Muscle of leg (tissue), 11 donors: ENCODE measurements around the gene TTLL3. TPM values are rescaled to one million over a fixed set of nuclear protein-coding genes. Genes with fewer than 3 reads are reported as not detected.

Source experiments
- DNase-seq: peaks from one replicate; pipeline ENCODE4 v3.0.0; 2013
- H3K27ac ChIP-seq: one replicate; pipeline ENCODE4 v1.5.1; 2013; ENCODE audit warnings: mild to moderate bottlenecking, low read length, control low read depth
- H3K27me3 ChIP-seq: one replicate; pipeline ENCODE4 v1.6.1; 2013; ENCODE audit warnings: low read length; ENCODE audit not compliant: control insufficient read depth, insufficient read depth
- H3K36me3 ChIP-seq: one replicate; pipeline ENCODE4 v1.6.1; 2013; ENCODE audit warnings: low read length; ENCODE audit not compliant: control insufficient read depth, insufficient read depth
- H3K4me1 ChIP-seq: one replicate; pipeline ENCODE4 v1.6.1; 2013; ENCODE audit warnings: low read length; ENCODE audit not compliant: control insufficient read depth, insufficient read depth
- H3K4me3 ChIP-seq: one replicate; pipeline ENCODE4 v1.5.1; 2013; ENCODE audit warnings: low read length, control low read depth
- H3K9me3 ChIP-seq: replicated peaks from 2 replicates; pipeline ENCODE4 v1.6.1; 2013; ENCODE audit warnings: low read depth, low read length; ENCODE audit not compliant: control insufficient read depth
- WGBS: methylation state at CpG from one replicate; pipeline ENCODE4 v1.1.5; 2013; ENCODE audit warnings: missing lambda C conversion rate; ENCODE audit not compliant: insufficient coverage; 5-methylcytosine and 5-hydroxymethylcytosine counted together
- polyA plus RNA-seq, 8 donors: library from polyadenylated mRNA; unstranded; fragments of 120-200 nt; gene quantifications; one replicate each; pipeline versions ENCODE4 v1.2.1 to v1.2.3, GENCODE V29; 2013; ENCODE audit warnings: inconsistent platforms in 1 of 8, low replicate concordance in 1 of 8; ENCODE audit not compliant: insufficient read length in 8 of 8, insufficient read depth in 1 of 8
- total RNA-seq: library from RNA; stranded (reverse); fragments of 120-200 nt; gene quantifications from one replicate; pipeline ENCODE4 v1.2.4, GENCODE V29; 2013

TTLL3 gene
- total and polyA plus RNA-seq, 9 donors: 12.6 to 35.7 (median 23.8) TPM

- H3K4me1 ChIP-seq: no peaks in the 10 kb centered on the region
- H3K9me3 ChIP-seq: no peaks in the 10 kb centered on the region
- no peak overlapping the region for H3K4me3 ChIP-seq
- H3K27me3 ChIP-seq: no peaks in the 10 kb centered on the region
- H3K36me3 ChIP-seq: peaks cover 23% of the 10 kb centered on the region
- WGBS: 91% methylated on average over 4 of the region's 6 CpGs
- H3K27ac ChIP-seq: no peak overlapping the region
- no peak for DNase-seq
These were observed 7.4 kb downstream of the TTLL3 start for GRCh38 chr3:9817436-9817835.

GRCh38 chr3:9818666-9819335 lies 8.7 kb downstream of the TTLL3 start:
- WGBS: 94% methylated on average over 6 of the region's 7 CpGs

GRCh38 chr3:9820543-9820942 lies 10.5 kb downstream of the TTLL3 start:
- no peaks in the 10 kb centered on the region for H3K9me3 ChIP-seq
- H3K27ac ChIP-seq: no peak overlapping the region
- H3K4me1 ChIP-seq: no peaks in the 10 kb centered on the region
- no peak for DNase-seq
- no peaks in the 10 kb centered on the region for H3K27me3 ChIP-seq
- H3K36me3 ChIP-seq: peaks cover 8% of the 10 kb centered on the region
- H3K4me3 ChIP-seq: no peak overlapping the region
- WGBS: 90% methylated on average over 10 of the region's 12 CpGs

More at GRCh38 chr3:9818666-9819335, 8.7 kb downstream of the TTLL3 start:
- Histone ChIP-seq H3K4me1 (no peaks in the 10 kb centered on the region), H3K4me3 (no peak overlapping the region), H3K9me3 (no peaks in the 10 kb centered on the region), H3K36me3 (peaks cover 14% of the 10 kb centered on the region), H3K27ac (no peak overlapping the region), H3K27me3 (no peaks in the 10 kb centered on the region)
- no peak for DNase-seq

GRCh38 chr3:9820946-9821345 lies 10.9 kb downstream of the TTLL3 start:
- Histone ChIP-seq H3K4me1 (no peaks in the 10 kb centered on the region), H3K27me3 (no peaks in the 10 kb centered on the region), H3K36me3 (peaks cover 7% of the 10 kb centered on the region), H3K27ac (no peak overlapping the region), H3K4me3 (no peak overlapping the region), H3K9me3 (no peaks in the 10 kb centered on the region)
- 65% methylated on average over 2 of the region's 2 CpGs for WGBS
- DNase-seq: no peak

GRCh38 chr3:9825451-9826040 lies 15.5 kb downstream of the TTLL3 start:
- DNase-seq: no peak
- Histone ChIP-seq H3K36me3 (peaks cover 21% of the 10 kb centered on the region), H3K27ac (no peak overlapping the region), H3K4me3 (no peak overlapping the region), H3K4me1 (no peaks in the 10 kb centered on the region), H3K9me3 (no peaks in the 10 kb centered on the region), H3K27me3 (no peaks in the 10 kb centered on the region)
- no CpG with 5 or more reads among the region's 14 CpGs for WGBS

GRCh38 chr3:9826815-9827573 lies 16.9 kb downstream of the TTLL3 start:
- Histone ChIP-seq H3K36me3 (peaks cover 27% of the 10 kb centered on the region), H3K9me3 (no peaks in the 10 kb centered on the region), H3K27ac (no peak overlapping the region), H3K4me1 (no peaks in the 10 kb centered on the region), H3K4me3 (no peak overlapping the region), H3K27me3 (no peaks in the 10 kb centered on the region)
- DNase-seq: no peak
- WGBS: 78% methylated on average over 17 of the region's 20 CpGs

- H3K36me3 ChIP-seq: peaks cover 42% of the 10 kb centered on the region
- no peaks in the 10 kb centered on the region for H3K27me3 ChIP-seq
- H3K27ac ChIP-seq: no peak overlapping the region
- H3K4me3 ChIP-seq: no peak overlapping the region
- WGBS: 94% methylated on average over 16 of the region's 17 CpGs
- H3K4me1 ChIP-seq: no peaks in the 10 kb centered on the region
- H3K9me3 ChIP-seq: no peaks in the 10 kb centered on the region
- DNase-seq: no peak
These were observed 19.0 kb downstream of the TTLL3 start for GRCh38 chr3:9828801-9829755.

GRCh38 chr3:9831253-9831652 lies 21.2 kb downstream of the TTLL3 start:
- Histone ChIP-seq H3K4me3 (no peak overlapping the region), H3K4me1 (no peaks in the 10 kb centered on the region), H3K27ac (no peak overlapping the region), H3K36me3 (peaks cover 55% of the 10 kb centered on the region), H3K9me3 (no peaks in the 10 kb centered on the region), H3K27me3 (no peaks in the 10 kb centered on the region)
- DNase-seq: no peak
- WGBS: 93% methylated on average over 2 of the region's 3 CpGs

GRCh38 chr3:9833078-9833477 lies 23.0 kb downstream of the TTLL3 start:
- Histone ChIP-seq H3K27me3 (no peaks in the 10 kb centered on the region), H3K4me1 (no peaks in the 10 kb centered on the region), H3K9me3 (no peaks in the 10 kb centered on the region), H3K4me3 (no peak overlapping the region), H3K36me3 (peaks cover 58% of the 10 kb centered on the region), H3K27ac (no peak overlapping the region)
- WGBS: 93% methylated on average over 8 of the region's 9 CpGs
- DNase-seq: no peak
